DND-41 (cell line): ENCODE data around the gene ENGASE.
"Not testable (repeated sequence)": the region's sequence is repeated elsewhere in the genome, so short reads cannot be mapped to it uniquely, and the experiment has no call there.

ENCODE experiments used
- CTCF ChIP-seq: IDR thresholded peaks from 2 replicates; pipeline ENCODE4 v1.5.1; 2012; ENCODE audit warnings: borderline replicate concordance, low read length, moderate library complexity, mild to moderate bottlenecking; ENCODE audit not compliant: poor library complexity, severe bottlenecking; ENCODE audit errors: extremely low read depth
- EZH2 ChIP-seq: IDR thresholded peaks from 3 replicates; pipeline ENCODE4 v1.6.1; 2012; ENCODE audit warnings: borderline replicate concordance, low read depth, mild to moderate bottlenecking, moderate library complexity, low read length, inconsistent platforms; ENCODE audit not compliant: severe bottlenecking

GRCh38 chr17:79030636-79031035, 44.0 kb upstream of the ENGASE start:
- TF ChIP-seq CTCF, EZH2: not testable (repeated sequence)
